SK-N-SH (cell line): ENCODE results near the gene LMOD3. TPM values are rescaled to one million over a fixed set of nuclear protein-coding genes. Genes with fewer than 3 reads are reported as not detected.

ENCODE experiments used
- CTCF ChIA-PET: fragments of 300-600, 350-600 bp; formaldehyde crosslinking; extraction: SDS; loops from one replicate; lab custom pipeline; 2021; lab: Yijun Ruan, JAX
- POLR2A ChIA-PET: fragments of 350-600 bp; sonication (Branson Sonifier 250); formaldehyde crosslinking; extraction: SDS; loops from one replicate; lab custom pipeline; 2020; ENCODE audit warnings: antibody characterized with exemption, inconsistent platforms; lab: Yijun Ruan, JAX
- DNase-seq: peaks from one replicate; pipeline ENCODE4 v3.0.0; 2012
- H2AFZ ChIP-seq: fragments of 200-600 bp; sonication (generic); 2 replicates; pipeline ENCODE4 v1.8.1; 2016; ENCODE audit warnings: antibody characterized with exemption, mild to moderate bottlenecking, low read depth
- H3F3A ChIP-seq: fragments of 200-600 bp; sonication (generic); replicated peaks from 2 replicates; pipeline ENCODE3; 2016; ENCODE audit warnings: antibody characterized with exemption, mild to moderate bottlenecking; ENCODE audit not compliant: insufficient read depth
- H3K27ac ChIP-seq, 2 experiments: fragments of 200-500 bp in 1 of 2; fragments of 200-600 bp in 1 of 2; sonication (Bioruptor generic) in 1 of 2; sonication (generic), shearing (Covaris generic) in 1 of 2; 2 replicates each; pipeline versions ENCODE4 v1.5.1 to v1.6.1; 2014 to 2016; ENCODE audit warnings: low read depth in 2 of 2, inconsistent platforms in 1 of 2, low read length in 1 of 2, mild to moderate bottlenecking in 1 of 2, mixed read lengths in 1 of 2
- H3K27me3 ChIP-seq: fragments of 200-600 bp; sonication (generic), shearing (Covaris generic); 2 replicates; pipeline ENCODE4 v1.6.1; 2016; ENCODE audit warnings: mixed run types; ENCODE audit not compliant: insufficient read depth
- H3K36me3 ChIP-seq, 2 experiments: fragments of 200-500 bp in 1 of 2; fragments of 200-600 bp in 1 of 2; sonication (Bioruptor generic) in 1 of 2; sonication (generic) in 1 of 2; replicated peaks in 1 of 2; 2 replicates each; pipeline versions ENCODE3 to v1.5.1; 2014 to 2016; ENCODE audit warnings: low read length in 1 of 2, mild to moderate bottlenecking in 1 of 2; ENCODE audit not compliant: insufficient read depth in 2 of 2, control insufficient read depth in 1 of 2
- H3K4me1 ChIP-seq, 2 experiments: fragments of 200-500 bp in 1 of 2; fragments of 200-600 bp in 1 of 2; sonication (Bioruptor generic) in 1 of 2; sonication (generic), shearing (Covaris generic) in 1 of 2; 2 replicates each; pipeline versions ENCODE4 v1.5.1 to v1.6.1; 2014 to 2016; ENCODE audit warnings: low read depth in 1 of 2, low read length in 1 of 2, mixed run types in 1 of 2; ENCODE audit not compliant: insufficient read depth in 2 of 2, control insufficient read depth in 1 of 2
- H3K4me2 ChIP-seq: fragments of 200-600 bp; sonication (generic), shearing (Covaris generic); 2 replicates; pipeline ENCODE4 v1.6.1; 2017; ENCODE audit warnings: mixed run types
- H3K4me3 ChIP-seq, 2 experiments: fragments of 200-500 bp in 1 of 2; fragments of 200-600 bp in 1 of 2; sonication (Bioruptor generic) in 1 of 2; sonication (generic), shearing (Covaris generic) in 1 of 2; 2 replicates each; pipeline versions ENCODE4 v1.5.1 to v1.8.1; 2014 to 2016; ENCODE audit warnings: low read depth in 2 of 2, inconsistent platforms in 1 of 2, low read length in 1 of 2, mild to moderate bottlenecking in 1 of 2, mixed read lengths in 1 of 2, moderate library complexity in 1 of 2
- H3K79me2 ChIP-seq: fragments of 200-600 bp; sonication (generic); 2 replicates; pipeline ENCODE4 v1.8.1; 2017; ENCODE audit warnings: mild to moderate bottlenecking; ENCODE audit not compliant: insufficient read depth
- H3K9ac ChIP-seq: fragments of 200-600 bp; sonication (generic); 2 replicates; pipeline ENCODE4 v1.6.1; 2017; ENCODE audit warnings: mixed run types
- H3K9me2 ChIP-seq: fragments of 200-600 bp; sonication (generic); 2 replicates; pipeline ENCODE4 v1.6.1; 2017; ENCODE audit warnings: mixed run types
- H3K9me3 ChIP-seq: fragments of 200-600 bp; sonication (generic); 2 replicates; pipeline ENCODE4 v1.6.1; 2017; ENCODE audit warnings: mixed run types, mild to moderate bottlenecking, moderate library complexity
- H4K20me1 ChIP-seq: fragments of 200-600 bp; sonication (generic); 2 replicates; pipeline ENCODE4 v1.6.1; 2017; ENCODE audit warnings: mild to moderate bottlenecking, mixed run types; ENCODE audit not compliant: insufficient read depth
- CHD2 ChIP-seq: fragments of 150-350 bp; IDR thresholded peaks from 2 replicates; pipeline ENCODE4 v1.6.1; 2018; ENCODE audit warnings: low read length; ENCODE audit not compliant: partially characterized antibody
- ELF1 ChIP-seq: IDR thresholded peaks from 2 replicates; pipeline ENCODE4 v1.4.0; 2012
- EP300 ChIP-seq, 2 experiments: IDR thresholded peaks; 2 replicates each; pipeline versions ENCODE4 v1.4.0 to v1.6.1; 2012; ENCODE audit warnings: borderline replicate concordance in 1 of 2, low read depth in 1 of 2, low read length in 1 of 2
- EZH2phosphoT487 ChIP-seq: fragments of 200-600 bp; sonication (generic); IDR thresholded peaks from 2 replicates; pipeline ENCODE4 v1.6.1; 2017; ENCODE audit warnings: low read depth, mixed run types, mild to moderate bottlenecking, antibody characterized with exemption, moderate library complexity, borderline replicate concordance
- FOSL2 ChIP-seq: IDR thresholded peaks from 2 replicates; pipeline ENCODE4 v1.4.0; 2012; ENCODE audit warnings: low read depth, mild to moderate bottlenecking, moderate library complexity, borderline replicate concordance
- FOXM1 ChIP-seq: IDR thresholded peaks from 2 replicates; pipeline ENCODE4 v1.4.0; 2012; ENCODE audit warnings: low read depth, mild to moderate bottlenecking
- GABPA ChIP-seq: IDR thresholded peaks from 2 replicates; pipeline ENCODE4 v1.4.0; 2012; ENCODE audit warnings: low read depth, mild to moderate bottlenecking
- GATA2 ChIP-seq: sonication (generic); formaldehyde crosslinking; IDR thresholded peaks from 2 replicates; pipeline ENCODE4 v1.5.0; 2020; ENCODE audit warnings: mild to moderate bottlenecking, missing genetic modification reagents
- JUND ChIP-seq: IDR thresholded peaks from 2 replicates; pipeline ENCODE4 v1.4.0; 2012
- NFIC ChIP-seq: IDR thresholded peaks from 2 replicates; pipeline ENCODE4 v1.4.0; 2012; ENCODE audit warnings: borderline replicate concordance
- RFX5 ChIP-seq: IDR thresholded peaks from 2 replicates; pipeline ENCODE4 v1.6.1; 2012; ENCODE audit warnings: mild to moderate bottlenecking, improper control_type of control experiment, low read length
- TAF1 ChIP-seq: IDR thresholded peaks from 2 replicates; pipeline ENCODE4 v1.6.1; 2012; ENCODE audit warnings: low read depth, mild to moderate bottlenecking, low read length, moderate library complexity, borderline replicate concordance
- TCF12 ChIP-seq: IDR thresholded peaks from 2 replicates; pipeline ENCODE4 v1.4.0; 2012
- TEAD4 ChIP-seq: IDR thresholded peaks from 2 replicates; pipeline ENCODE4 v1.4.0; 2012; ENCODE audit warnings: mild to moderate bottlenecking, borderline replicate concordance; ENCODE audit not compliant: insufficient read depth
- WGBS: methylation state at CpG from one replicate; pipeline ENCODE4 v1.1.6; 2017; ENCODE audit warnings: low lambda C conversion rate; 5-methylcytosine and 5-hydroxymethylcytosine counted together
- polyA plus RNA-seq, 3 experiments: library from polyadenylated mRNA; depleted of rRNA; stranded (reverse); fragments of >200 nt; gene quantifications; 2 replicates each; pipeline ENCODE4 v1.2.3, GENCODE V29; 2012
- TF ChIP-seq, protein P1 (sequence below): fragments of 150-350 bp; IDR thresholded peaks from 2 replicates; pipeline ENCODE4 v1.6.1; 2017; ENCODE audit warnings: antibody characterized with exemption, low read length, low read depth, borderline replicate concordance
- TF ChIP-seq, protein P2 (sequence below): fragments of 200-600 bp; sonication (generic); IDR thresholded peaks from 2 replicates; pipeline ENCODE4 v1.6.1; 2017; ENCODE audit warnings: antibody characterized with exemption, mild to moderate bottlenecking, moderate library complexity
- TF ChIP-seq, protein P3 (sequence below): IDR thresholded peaks from 2 replicates; pipeline ENCODE4; 2012
- TF ChIP-seq, protein P4 (sequence below): IDR thresholded peaks from 2 replicates; pipeline ENCODE4 v1.4.0; 2012; ENCODE audit warnings: low read depth, borderline replicate concordance

The LMOD3 gene
- polyA plus RNA-seq, 1 of the 3 experiments (the other 2 are of a cell fraction) = not detected

DNA sequence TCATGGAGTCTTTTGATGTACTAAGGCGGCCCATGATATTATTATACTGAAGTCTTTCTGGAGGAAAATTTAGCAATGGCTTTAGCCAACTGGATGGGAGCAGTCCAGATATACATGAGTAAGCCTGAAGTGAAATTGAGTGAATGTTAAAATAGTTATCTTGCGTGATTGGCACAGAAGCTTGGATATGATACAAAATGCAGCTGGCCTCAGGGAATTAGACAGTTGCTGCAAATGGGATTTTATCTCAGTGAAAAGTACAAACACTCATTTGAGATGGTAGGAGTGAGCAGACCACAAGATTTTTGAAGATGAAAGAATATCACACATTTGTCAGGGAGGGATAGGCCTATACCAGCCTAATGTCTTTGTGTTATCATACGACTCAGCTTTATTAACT is 8.9 kb downstream of the LMOD3 start:
- Histone ChIP-seq H3K4me2 (no peak overlapping the region), H3K27ac (no peak overlapping the region), H2AFZ (no peak overlapping the region), H3K27me3 (no peaks in the 10 kb centered on the region), H3K79me2 (no peaks in the 10 kb centered on the region), H3K9me2 (no peaks in the 10 kb centered on the region), H4K20me1 (no peaks in the 10 kb centered on the region), H3K9ac (no peak overlapping the region), H3F3A (no peaks in the 10 kb centered on the region), H3K4me1 (no peaks in the 10 kb centered on the region; a peak in 1 of 4 replicates), H3K9me3 (no peaks in the 10 kb centered on the region), H3K4me3 (no peak overlapping the region), H3K36me3 (no peaks in the 10 kb centered on the region)
- DNase-seq = peak; percentile 14
- TF ChIP-seq FOXM1 = no peak
- peak; percentile 65 for TF ChIP-seq GATA2
- TF ChIP-seq EP300 (IDR thresholded peaks at IDR 0.05; ENCODE audit: borderline replicate concordance in 1 of 2, low read depth in 1 of 2, low read length in 1 of 2) = 0 out of 4 replicates have a peak, but pooled peaks of 1 of the 2 experiments have one; percentile 9
- CTCF ChIA-PET = interaction anchor here (0.6 to 1.6 kb wide), 6 partner anchors 9 to 298 kb away, joined by 3 to 5 read pairs (median 4); partner anchors contain the start of gene LMOD3
- 82% methylated on average over 3 of the region's 3 CpGs for WGBS
- POLR2A ChIA-PET = interaction anchor here (0.5 kb wide), 1 partner anchor 197 kb away, joined by 3 read pairs; no protein-coding TSS in a partner anchor

DNA sequence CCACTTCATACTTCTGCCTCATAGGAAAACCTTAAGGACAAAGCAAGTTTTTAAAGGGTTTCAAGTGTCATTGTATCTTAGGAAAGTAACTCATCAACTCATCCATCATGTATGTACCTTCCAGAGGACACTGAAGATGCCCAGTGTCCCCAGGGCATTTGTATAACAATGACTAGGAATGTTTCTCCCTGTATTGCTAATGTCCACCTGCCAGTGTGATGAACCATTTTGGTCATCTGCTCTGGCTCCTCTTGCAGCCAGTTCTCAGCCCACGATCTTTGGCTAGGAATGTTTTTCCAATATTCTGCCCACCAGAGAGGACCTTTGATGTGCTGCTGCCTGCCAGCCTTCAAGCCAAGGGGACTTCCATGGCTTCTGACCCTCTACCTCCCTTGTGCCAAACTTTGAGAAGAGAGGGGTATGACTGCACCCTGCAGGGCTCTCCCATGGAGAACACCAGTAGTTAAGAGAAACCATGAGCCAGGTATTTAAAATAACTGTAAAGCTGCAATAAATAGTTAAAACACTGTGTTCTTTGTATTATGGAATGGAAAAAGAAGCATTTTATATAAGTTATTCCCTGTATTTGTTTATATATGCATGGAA is 11.4 kb downstream of the LMOD3 start:
- H3K36me3 ChIP-seq = peaks cover 3 to 6% of the 10 kb centered on the region in 2 experiments
- TF ChIP-seq, protein P1, sequence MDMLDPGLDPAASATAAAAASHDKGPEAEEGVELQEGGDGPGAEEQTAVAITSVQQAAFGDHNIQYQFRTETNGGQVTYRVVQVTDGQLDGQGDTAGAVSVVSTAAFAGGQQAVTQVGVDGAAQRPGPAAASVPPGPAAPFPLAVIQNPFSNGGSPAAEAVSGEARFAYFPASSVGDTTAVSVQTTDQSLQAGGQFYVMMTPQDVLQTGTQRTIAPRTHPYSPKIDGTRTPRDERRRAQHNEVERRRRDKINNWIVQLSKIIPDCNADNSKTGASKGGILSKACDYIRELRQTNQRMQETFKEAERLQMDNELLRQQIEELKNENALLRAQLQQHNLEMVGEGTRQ = no peak
- TF ChIP-seq JUND (no peak), EZH2phosphoT487 (no peak), ELF1 (no peak), GABPA (no peak), FOSL2 (no peak), FOXM1 (no peak), RFX5 (no peak), NFIC (no peak), CHD2 (no peak), TAF1 (no peak), TEAD4 (no peak), TCF12 (no peak), EP300 (IDR thresholded peaks at IDR 0.05; ENCODE audit: borderline replicate concordance in 1 of 2, low read depth in 1 of 2, low read length in 1 of 2) (no peak)
- TF ChIP-seq, protein P2, sequence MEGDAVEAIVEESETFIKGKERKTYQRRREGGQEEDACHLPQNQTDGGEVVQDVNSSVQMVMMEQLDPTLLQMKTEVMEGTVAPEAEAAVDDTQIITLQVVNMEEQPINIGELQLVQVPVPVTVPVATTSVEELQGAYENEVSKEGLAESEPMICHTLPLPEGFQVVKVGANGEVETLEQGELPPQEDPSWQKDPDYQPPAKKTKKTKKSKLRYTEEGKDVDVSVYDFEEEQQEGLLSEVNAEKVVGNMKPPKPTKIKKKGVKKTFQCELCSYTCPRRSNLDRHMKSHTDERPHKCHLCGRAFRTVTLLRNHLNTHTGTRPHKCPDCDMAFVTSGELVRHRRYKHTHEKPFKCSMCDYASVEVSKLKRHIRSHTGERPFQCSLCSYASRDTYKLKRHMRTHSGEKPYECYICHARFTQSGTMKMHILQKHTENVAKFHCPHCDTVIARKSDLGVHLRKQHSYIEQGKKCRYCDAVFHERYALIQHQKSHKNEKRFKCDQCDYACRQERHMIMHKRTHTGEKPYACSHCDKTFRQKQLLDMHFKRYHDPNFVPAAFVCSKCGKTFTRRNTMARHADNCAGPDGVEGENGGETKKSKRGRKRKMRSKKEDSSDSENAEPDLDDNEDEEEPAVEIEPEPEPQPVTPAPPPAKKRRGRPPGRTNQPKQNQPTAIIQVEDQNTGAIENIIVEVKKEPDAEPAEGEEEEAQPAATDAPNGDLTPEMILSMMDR = no peak
- TF ChIP-seq, protein P3, sequence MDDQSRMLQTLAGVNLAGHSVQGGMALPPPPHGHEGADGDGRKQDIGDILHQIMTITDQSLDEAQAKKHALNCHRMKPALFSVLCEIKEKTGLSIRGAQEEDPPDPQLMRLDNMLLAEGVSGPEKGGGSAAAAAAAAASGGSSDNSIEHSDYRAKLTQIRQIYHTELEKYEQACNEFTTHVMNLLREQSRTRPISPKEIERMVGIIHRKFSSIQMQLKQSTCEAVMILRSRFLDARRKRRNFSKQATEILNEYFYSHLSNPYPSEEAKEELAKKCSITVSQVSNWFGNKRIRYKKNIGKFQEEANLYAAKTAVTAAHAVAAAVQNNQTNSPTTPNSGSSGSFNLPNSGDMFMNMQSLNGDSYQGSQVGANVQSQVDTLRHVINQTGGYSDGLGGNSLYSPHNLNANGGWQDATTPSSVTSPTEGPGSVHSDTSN = no peak
- TF ChIP-seq, protein P4, sequence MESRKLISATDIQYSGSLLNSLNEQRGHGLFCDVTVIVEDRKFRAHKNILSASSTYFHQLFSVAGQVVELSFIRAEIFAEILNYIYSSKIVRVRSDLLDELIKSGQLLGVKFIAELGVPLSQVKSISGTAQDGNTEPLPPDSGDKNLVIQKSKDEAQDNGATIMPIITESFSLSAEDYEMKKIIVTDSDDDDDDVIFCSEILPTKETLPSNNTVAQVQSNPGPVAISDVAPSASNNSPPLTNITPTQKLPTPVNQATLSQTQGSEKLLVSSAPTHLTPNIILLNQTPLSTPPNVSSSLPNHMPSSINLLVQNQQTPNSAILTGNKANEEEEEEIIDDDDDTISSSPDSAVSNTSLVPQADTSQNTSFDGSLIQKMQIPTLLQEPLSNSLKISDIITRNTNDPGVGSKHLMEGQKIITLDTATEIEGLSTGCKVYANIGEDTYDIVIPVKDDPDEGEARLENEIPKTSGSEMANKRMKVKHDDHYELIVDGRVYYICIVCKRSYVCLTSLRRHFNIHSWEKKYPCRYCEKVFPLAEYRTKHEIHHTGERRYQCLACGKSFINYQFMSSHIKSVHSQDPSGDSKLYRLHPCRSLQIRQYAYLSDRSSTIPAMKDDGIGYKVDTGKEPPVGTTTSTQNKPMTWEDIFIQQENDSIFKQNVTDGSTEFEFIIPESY = no peak
- no peaks in the 10 kb centered on the region for H3K79me2 ChIP-seq
- H3K4me1 ChIP-seq = no peaks in the 10 kb centered on the region; a peak in 1 of 4 replicates
- no peak overlapping the region for H3K4me3 ChIP-seq
- no peak for DNase-seq
- no peaks in the 10 kb centered on the region for H3K27me3 ChIP-seq
- H3F3A ChIP-seq = peaks cover 4% of the 10 kb centered on the region
- H2AFZ ChIP-seq = no peak overlapping the region
- H4K20me1 ChIP-seq = no peaks in the 10 kb centered on the region
- no peak overlapping the region for H3K27ac ChIP-seq
- no peaks in the 10 kb centered on the region for H3K9me3 ChIP-seq
- no peak overlapping the region for H3K9ac ChIP-seq
- 100% methylated on average over 1 of the region's 1 CpG for WGBS
- POLR2A ChIA-PET = no interaction called here
- H3K9me2 ChIP-seq = no peaks in the 10 kb centered on the region
- no peak overlapping the region for H3K4me2 ChIP-seq
- CTCF ChIA-PET = interaction anchor here (0.9 to 8.8 kb wide), 2 partner anchors 9 to 36 kb away, joined by 3 to 56 read pairs; no protein-coding TSS in a partner anchor
